ENCODE data around the gene LRRC10B.

LRRC10B gene

DNA sequence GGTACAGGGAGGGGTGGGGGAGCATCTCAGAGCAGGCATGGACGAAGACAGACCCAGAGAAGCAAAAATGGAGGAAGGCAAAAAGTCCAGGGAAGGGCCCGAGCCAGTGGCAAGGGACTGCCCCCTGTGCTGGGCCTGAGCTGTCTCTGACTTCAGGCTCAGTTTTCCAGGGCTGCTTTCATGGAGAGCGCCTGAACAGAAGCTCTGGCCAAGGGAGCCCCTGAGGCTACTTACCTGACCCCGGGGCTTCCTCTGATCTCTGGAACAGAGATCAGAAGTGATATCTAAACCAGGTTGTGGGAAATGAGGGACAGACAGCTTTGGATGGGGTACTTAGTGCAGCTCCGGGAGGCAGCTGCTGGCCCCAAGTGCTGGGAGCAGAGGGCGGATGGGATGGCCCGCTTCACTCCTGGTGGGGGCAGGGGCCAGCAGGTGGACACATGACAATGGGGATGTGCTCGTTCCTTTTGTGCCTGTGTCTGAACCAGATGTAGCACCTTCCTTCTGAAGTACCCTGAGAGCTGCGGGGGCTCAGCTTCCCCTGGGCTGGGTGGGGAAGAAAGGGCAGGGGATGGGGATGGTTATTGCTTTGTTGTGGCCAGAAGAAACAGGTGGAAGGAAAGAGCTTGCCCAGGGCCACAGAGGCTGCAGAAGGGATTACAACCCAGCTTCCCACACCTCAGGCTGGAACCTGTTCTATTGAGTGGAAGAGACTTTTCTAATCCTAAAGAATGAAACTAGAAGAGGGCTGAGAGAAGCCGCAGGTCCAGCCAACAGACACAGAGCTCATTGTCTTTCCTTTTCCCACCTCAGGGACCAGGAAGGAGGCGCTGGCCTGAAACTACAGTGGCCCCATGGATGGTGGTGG lies 5.7 kb downstream of the LRRC10B start:
- H3K4me3 ChIP-seq (replicated peaks; ENCODE audit: low read depth, low read length) = no peak overlapping the region
- TF ChIP-seq, protein P1, sequence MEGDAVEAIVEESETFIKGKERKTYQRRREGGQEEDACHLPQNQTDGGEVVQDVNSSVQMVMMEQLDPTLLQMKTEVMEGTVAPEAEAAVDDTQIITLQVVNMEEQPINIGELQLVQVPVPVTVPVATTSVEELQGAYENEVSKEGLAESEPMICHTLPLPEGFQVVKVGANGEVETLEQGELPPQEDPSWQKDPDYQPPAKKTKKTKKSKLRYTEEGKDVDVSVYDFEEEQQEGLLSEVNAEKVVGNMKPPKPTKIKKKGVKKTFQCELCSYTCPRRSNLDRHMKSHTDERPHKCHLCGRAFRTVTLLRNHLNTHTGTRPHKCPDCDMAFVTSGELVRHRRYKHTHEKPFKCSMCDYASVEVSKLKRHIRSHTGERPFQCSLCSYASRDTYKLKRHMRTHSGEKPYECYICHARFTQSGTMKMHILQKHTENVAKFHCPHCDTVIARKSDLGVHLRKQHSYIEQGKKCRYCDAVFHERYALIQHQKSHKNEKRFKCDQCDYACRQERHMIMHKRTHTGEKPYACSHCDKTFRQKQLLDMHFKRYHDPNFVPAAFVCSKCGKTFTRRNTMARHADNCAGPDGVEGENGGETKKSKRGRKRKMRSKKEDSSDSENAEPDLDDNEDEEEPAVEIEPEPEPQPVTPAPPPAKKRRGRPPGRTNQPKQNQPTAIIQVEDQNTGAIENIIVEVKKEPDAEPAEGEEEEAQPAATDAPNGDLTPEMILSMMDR (IDR thresholded peaks at IDR 0.05; ENCODE audit: low read depth, low read length, missing control alignments) = no peak
- DNase-seq (ENCODE audit: extremely low read depth, low read depth) = no peak

DNA sequence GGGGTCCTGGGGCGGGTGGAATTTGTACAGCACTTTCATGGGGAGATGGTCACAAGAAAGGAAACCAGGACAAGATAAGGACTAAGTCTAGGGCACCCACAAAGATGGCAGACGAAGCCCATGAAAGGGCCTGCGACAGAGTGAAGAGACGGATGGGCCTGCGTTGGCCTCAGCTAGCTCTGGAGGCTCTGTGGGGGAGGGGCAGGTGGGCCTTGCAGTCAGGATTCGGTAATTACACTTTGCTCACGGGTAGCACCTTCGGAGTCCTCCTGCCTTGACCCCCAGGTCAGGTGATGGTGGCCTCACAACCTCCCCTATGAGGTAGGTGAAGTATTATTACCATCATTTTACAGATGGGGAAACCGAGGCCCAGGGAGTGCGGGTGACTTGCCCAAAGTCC lies 7.1 kb downstream of the LRRC10B start:
- no peak for DNase-seq (ENCODE audit: extremely low read depth, low read depth)
- TF ChIP-seq, protein P1 (IDR thresholded peaks at IDR 0.05; ENCODE audit: low read depth, low read length, missing control alignments) = no peak

DNA sequence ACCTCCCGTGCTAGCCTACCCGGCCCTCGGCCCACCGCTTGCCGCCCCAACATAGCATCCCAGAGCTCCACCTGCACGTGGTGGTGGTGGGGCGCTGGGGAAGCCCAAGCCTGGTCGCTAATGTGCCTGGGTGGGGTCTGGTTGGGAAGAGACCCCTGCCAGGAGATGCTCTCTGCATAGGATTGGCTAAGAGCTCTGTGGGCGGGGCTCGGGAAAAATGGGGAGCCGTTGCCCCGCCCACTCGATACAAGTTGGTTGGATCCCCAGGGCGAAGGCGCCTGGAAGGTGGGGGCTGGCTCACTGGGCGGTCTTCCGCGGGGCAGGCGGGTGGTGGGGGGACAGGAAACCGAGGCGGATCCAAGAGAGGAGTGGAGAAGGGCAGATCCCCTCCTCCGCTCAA lies 7.6 kb downstream of the LRRC10B start:
- no peak overlapping the region for H3K4me3 ChIP-seq (replicated peaks; ENCODE audit: low read depth, low read length)
- TF ChIP-seq, protein P1 (IDR thresholded peaks at IDR 0.05; ENCODE audit: low read depth, low read length, missing control alignments) = no peak

More for the DNA sequence above, 7.1 kb downstream of the LRRC10B start:
- H3K4me3 ChIP-seq (replicated peaks; ENCODE audit: low read depth, low read length) = no peak overlapping the region

DNA sequence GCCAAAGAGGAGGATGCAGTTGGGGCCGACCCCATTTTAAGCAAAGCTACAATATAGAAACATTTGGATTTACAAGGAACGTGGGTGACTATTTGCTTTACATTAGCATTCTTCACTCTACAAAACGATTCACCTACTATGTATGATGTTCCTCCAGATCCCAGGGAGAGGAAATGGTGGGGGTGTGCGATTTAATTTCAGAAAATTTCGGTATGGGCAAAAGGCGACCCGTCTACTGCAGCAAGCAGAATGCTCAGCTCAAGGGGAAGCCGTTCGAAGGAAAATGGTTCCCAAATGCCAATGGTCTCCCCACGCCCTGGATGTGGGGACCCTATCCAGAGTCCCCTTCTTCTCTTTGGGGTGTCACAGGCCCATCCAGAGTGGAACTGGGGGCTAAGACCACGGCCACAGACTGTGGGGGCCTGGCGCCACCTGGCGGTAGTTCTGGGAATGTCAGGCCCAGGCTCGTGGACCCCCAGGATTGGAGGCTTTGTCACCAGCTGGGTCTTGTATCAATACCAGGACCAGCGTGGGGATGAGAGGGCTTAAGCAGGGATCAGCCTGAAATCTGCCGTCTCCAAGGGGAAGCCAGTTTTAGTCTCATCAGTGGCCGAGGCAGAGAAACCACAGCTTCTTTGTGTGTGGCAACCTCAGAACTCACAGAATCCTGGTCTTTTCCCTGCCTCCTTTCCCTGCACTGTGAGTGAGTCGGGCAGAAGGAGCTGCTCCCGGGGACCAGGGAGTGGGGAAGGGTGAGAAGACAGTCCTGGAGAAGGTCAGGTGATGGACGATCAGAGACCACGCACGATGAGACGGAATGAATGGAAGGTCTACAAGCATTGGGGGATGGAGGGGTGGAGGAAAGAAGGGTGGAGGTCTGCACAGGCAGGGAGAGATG lies 8.4 kb downstream of the LRRC10B start:
- DNase-seq (ENCODE audit: extremely low read depth, low read depth) = no peak
- no peak overlapping the region for H3K4me3 ChIP-seq (replicated peaks; ENCODE audit: low read depth, low read length)
- TF ChIP-seq, protein P1 (IDR thresholded peaks at IDR 0.05; ENCODE audit: low read depth, low read length, missing control alignments) = peak; percentile 99

More for the DNA sequence above, 7.6 kb downstream of the LRRC10B start:
- no peak for DNase-seq (ENCODE audit: extremely low read depth, low read depth)

DNA sequence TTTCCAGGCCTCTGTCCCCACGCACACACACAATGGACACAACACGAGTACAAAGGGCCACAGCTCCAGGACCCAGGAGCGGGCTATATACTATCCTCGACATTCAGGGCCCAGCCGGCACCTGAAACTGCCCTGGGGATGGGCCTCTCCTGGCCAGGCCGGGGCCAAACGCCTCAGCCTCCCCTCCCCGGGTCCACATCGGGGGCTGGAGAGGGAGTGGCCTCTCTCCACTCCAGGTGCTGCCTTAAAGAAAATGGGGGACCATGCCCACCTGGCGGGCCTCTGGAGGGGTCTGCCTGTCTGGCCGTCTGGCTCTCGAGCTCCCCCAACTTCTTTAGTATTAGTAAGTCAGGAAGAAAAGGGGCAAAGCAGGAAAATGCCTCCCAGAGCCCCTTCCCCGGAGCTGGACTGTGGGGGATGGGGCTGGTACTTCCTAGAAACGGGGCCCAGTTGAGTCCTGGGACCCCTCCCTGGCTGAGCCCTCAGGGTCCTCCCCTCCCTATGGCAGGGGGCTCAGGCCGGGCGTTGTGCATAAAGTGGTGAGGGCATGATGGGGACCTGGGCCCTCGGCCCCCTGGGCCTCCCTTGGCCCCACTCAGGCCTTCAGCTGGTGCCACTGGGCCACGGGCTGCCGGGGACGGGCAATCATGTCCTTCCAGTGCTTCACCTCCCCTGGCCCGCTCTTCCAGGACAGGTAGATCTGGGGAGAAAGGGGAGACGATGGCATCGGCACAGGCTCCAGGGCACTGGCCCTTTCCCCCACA lies 9.7 kb downstream of the LRRC10B start:
- DNase-seq (ENCODE audit: extremely low read depth, low read depth) = no peak
- no peak overlapping the region for H3K4me3 ChIP-seq (replicated peaks; ENCODE audit: low read depth, low read length)
- TF ChIP-seq, protein P1 (IDR thresholded peaks at IDR 0.05; ENCODE audit: low read depth, low read length, missing control alignments) = no peak

DNA sequence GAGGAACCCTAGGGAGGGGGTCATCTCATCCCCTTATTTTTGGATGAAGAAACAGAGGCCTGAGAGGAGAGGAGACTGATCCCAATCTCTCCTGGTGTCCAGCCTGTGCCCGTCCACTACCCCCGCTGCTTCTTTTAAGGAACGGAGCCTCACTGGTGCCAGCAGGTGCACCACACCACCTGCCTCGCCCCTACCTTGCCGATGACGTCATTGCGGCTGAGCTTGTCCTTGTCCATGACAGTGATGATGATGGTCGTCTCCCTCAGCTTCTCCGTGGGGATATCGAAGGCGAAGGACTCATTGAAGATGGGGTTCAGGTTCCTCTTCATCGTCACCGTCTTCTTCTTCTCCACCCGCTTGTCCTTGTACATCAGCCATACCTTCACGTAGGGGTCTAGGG lies 14.3 kb downstream of the LRRC10B start:
- DNase-seq (ENCODE audit: extremely low read depth, low read depth) = no peak
- TF ChIP-seq, protein P1 (IDR thresholded peaks at IDR 0.05; ENCODE audit: low read depth, low read length, missing control alignments) = no peak
- H3K4me3 ChIP-seq (replicated peaks; ENCODE audit: low read depth, low read length) = no peak overlapping the region
